ENCODE results near the gene CDKAL1. TPM values are rescaled to one million over a fixed set of nuclear protein-coding genes. Genes with fewer than 3 reads are reported as not detected.

Gene CDKAL1
- total and polyA plus RNA-seq, 2 donors (not counting 3 experiments of a cell fraction or from before 2014, with no cell fraction given): 6.1 to 20.5 TPM

GRCh38 chr6:20575704-20576451 is 41.6 kb downstream of the CDKAL1 start:
- Histone ChIP-seq H3K79me2 (ENCODE audit: control insufficient read depth, insufficient read depth, low read length) (peaks cover 1% of the 10 kb centered on the region), H3K27me3 (ENCODE audit: control insufficient read depth in 2 of 2, insufficient read depth in 2 of 2, low read length in 2 of 2) (no peaks in the 10 kb centered on the region), H3K36me3 (ENCODE audit: control insufficient read depth in 2 of 2, extremely low read depth in 1 of 2, insufficient read depth in 2 of 2, low read length in 2 of 2) (no peaks in the 10 kb centered on the region), H4K20me1 (replicated peaks; ENCODE audit: control insufficient read depth, extremely low read depth, insufficient read depth, low read length) (no peaks in the 10 kb centered on the region), H3K4me2 (ENCODE audit: insufficient read depth, low read length) (no peak overlapping the region), H2AFZ (ENCODE audit: low read depth, low read length) (no peak overlapping the region), H3K4me3 (replicated peaks in 1 of 3; ENCODE audit: insufficient read depth in 1 of 3, low read depth in 1 of 3, low read length in 3 of 3) (no peak overlapping the region), H3K9me3 (replicated peaks; ENCODE audit: control insufficient read depth, insufficient read depth, low read length) (no peaks in the 10 kb centered on the region), H3K9ac (replicated peaks; ENCODE audit: extremely low read depth, insufficient read depth, low read length) (no peak overlapping the region), H3K4me1 (ENCODE audit: control insufficient read depth, extremely low read depth, insufficient read depth, low read length) (peaks cover 6% of the 10 kb centered on the region), H3K27ac (ENCODE audit: insufficient read depth, low read depth, low read length) (no peak overlapping the region), H3K9me1 (replicated peaks; ENCODE audit: control insufficient read depth, extremely low read depth, insufficient read depth, low read length) (no peaks in the 10 kb centered on the region)
- BruUV-seq (replicated peaks): no TSS peak
- DNase-seq (ENCODE audit: low read depth, low spot score): peak; percentile 29
- POLR2A ChIA-PET: interaction anchor here (1.6 kb wide), 1 partner anchor 1018 kb away, joined by 4 read pairs; the partner anchor contains the start of gene SOX4
- FAIRE-seq: no peak
- CTCF ChIA-PET: interaction anchor here (1.6 to 2.1 kb wide), 3 partner anchors 11 to 1013 kb away, joined by 3 to 10 read pairs (median 7); no protein-coding TSS in a partner anchor
- dilution Hi-C loops (cut with MboI; ENCODE audit: extremely low pct_ligation_motif_present, low sequenced_read_pairs): no loop called here
- intact Hi-C loops (cut with micrococcal nuclease): loop anchor here (5.0 kb wide), 1 partner anchor 61 kb away; no protein-coding TSS in a partner anchor
- TF ChIP-seq EZH2 (IDR thresholded peaks at IDR 0.05; ENCODE audit: borderline replicate concordance, low read depth, low read length, severe bottlenecking) (no peak), FOS (IDR thresholded peaks at IDR 0.05; ENCODE audit: borderline replicate concordance, insufficient read depth, low read length) (no peak), GATA2 (IDR thresholded peaks at IDR 0.05; ENCODE audit: insufficient read depth, insufficient read length, low read depth, low read length) (no peak), CTCF (IDR thresholded peaks at IDR 0.05; ENCODE audit: extremely low read depth in 1 of 2, insufficient read depth in 1 of 2, low read depth in 1 of 2, low read length in 2 of 2) (no peak), POLR2A (IDR thresholded peaks at IDR 0.05; ENCODE audit: low read depth, low read length) (no peak), POLR2AphosphoS5 (IDR thresholded peaks at IDR 0.05; ENCODE audit: insufficient read depth, low read depth, low read length) (no peak), MAX (IDR thresholded peaks at IDR 0.05; ENCODE audit: insufficient read depth, insufficient read length) (no peak), JUN (IDR thresholded peaks at IDR 0.05; ENCODE audit: borderline replicate concordance, insufficient read depth, insufficient read length, low read depth) (no peak), MYC (IDR thresholded peaks at IDR 0.05; ENCODE audit: low read depth, low read length) (no peak)
